ENCODE results near the gene IGSF5.

GRCh38 chr21:39809936-39810335, 65.0 kb downstream of the IGSF5 start:
- TF ChIP-seq, protein P1, sequence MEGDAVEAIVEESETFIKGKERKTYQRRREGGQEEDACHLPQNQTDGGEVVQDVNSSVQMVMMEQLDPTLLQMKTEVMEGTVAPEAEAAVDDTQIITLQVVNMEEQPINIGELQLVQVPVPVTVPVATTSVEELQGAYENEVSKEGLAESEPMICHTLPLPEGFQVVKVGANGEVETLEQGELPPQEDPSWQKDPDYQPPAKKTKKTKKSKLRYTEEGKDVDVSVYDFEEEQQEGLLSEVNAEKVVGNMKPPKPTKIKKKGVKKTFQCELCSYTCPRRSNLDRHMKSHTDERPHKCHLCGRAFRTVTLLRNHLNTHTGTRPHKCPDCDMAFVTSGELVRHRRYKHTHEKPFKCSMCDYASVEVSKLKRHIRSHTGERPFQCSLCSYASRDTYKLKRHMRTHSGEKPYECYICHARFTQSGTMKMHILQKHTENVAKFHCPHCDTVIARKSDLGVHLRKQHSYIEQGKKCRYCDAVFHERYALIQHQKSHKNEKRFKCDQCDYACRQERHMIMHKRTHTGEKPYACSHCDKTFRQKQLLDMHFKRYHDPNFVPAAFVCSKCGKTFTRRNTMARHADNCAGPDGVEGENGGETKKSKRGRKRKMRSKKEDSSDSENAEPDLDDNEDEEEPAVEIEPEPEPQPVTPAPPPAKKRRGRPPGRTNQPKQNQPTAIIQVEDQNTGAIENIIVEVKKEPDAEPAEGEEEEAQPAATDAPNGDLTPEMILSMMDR (IDR thresholded peaks at IDR 0.05), result no peak
- TF ChIP-seq POLR2A (IDR thresholded peaks at IDR 0.05), result no peak
